HL-60/S4 treated with retinoic acid at 250 ng/mL for 4 days and 3 days (cell line): Measurements from ENCODE around the gene UNC93A.
"Not testable (repeated sequence)": the region's sequence is repeated elsewhere in the genome, so short reads cannot be mapped to it uniquely, and the experiment has no call there.

Experiments
- in situ Hi-C: fragments of 300-500 bp; cut with MboI; formaldehyde crosslinking; loops from 2 replicates; pipeline ENCODE4 v1.7.0; 2022; ENCODE audit warnings: low sequenced_read_pairs

The UNC93A gene

DNA sequence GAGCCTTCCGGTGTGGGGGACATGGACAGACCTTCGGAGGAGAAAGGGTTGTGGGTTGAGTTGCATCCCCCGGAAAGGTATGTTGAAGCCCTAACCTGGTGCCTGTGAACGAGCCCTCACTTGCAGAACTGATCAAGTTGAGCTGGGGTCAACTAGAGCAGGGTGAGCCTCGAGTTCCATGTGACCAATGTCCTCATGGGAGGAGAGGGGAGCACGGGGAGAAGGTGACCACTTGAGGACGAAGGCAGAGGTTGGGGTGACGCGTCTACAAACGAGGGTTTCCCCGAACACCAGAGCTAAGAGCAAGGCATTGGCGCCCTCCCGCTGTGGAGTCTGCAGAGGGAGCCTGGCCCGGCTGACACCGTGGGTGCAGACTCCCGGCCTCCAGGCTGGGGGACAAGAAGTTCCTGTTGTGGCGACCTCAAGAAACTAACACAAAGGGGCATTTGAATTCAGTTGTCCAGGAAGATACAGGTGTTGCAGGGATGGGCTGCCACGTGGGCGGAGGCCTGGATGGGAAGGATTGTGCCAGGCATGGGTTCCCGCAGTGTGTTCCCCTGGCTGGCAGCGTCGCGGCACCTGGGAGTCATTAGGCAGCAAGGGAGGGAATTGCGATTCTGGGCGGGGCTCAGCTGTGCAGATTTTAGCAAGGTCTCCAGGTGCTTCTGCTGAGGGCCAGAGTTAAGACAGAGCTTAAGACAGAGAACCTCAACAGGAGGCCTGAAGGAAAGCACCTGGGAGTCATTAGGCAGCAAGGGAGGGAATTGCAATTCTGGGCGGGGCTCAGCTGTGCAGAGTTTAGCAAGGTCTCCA is 20.4 kb upstream of the UNC93A start:
- in situ Hi-C loops, result no loop called here

DNA sequence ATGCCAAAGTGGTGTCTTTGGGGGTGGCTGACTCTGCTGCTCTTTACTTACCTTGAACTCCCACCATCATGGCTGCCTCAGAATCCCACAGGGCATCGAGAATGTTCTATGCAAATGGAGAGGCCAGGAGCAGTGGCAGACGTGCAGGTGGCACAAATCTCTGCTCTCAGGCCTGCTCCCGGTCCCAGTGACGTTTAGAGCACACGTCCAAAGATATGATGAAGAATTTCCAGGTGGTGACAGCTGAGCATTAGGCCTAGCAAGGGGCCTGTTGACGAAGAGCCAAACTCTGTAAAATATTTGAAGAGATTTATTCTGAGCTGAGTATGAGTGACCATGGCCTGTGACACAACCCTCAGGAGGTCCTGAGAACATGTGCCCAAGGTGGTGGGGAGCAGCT is 19.0 kb upstream of the UNC93A start:
- in situ Hi-C loops, result no loop called here

DNA sequence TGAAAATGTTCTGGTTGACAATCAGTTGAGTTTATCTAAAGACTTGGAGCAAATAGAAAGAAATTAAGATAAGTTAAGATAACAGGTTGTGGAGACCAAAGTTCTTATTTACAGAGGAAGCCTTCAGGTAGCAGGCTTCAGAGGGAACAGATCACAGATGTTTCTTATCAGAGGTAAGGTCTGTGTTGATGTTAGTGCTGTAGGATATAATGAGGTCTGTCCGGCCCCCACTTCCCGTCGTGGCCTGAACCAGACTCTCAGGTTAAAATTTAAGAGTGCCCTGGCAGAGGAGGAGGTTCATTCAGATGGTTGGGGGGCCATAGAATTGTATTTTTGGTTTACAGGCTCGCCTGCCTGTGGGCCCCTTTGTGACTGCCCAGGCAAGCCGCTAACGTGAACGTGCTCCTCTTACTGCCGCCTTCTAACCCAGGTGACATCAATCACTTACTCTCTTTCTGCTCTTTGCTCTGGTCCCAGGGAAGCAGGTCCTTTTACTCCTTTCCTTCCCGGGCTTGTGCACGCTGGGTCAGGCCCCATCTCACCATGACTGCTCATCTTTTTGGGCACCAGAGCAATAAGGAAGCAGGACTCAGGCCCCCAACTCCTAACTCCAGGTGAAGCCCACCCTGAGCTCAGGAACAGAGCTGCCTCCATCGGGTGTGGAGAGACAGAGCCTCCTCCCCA is 18.3 kb upstream of the UNC93A start:
- in situ Hi-C loops, result no loop called here

DNA sequence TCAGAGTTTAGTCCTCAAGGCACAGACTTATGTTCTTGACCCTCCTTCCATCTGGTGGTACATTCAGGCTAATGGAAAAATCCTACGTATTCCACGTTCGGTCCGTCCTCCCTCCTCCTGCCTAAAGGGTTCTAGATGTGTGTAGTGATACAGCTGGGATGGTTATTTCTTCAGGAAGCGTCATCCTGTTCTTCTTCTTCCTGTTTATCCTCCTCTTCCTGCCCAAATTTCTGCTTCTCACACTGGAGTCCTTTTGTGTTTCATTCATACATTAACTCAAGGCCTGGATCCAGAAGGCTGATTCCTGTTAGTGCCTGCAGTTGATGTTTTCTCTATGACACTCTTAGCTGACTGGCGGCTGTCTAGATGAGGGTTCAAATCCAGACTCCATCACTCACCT is 16.8 kb upstream of the UNC93A start:
- in situ Hi-C loops, result no loop called here

DNA sequence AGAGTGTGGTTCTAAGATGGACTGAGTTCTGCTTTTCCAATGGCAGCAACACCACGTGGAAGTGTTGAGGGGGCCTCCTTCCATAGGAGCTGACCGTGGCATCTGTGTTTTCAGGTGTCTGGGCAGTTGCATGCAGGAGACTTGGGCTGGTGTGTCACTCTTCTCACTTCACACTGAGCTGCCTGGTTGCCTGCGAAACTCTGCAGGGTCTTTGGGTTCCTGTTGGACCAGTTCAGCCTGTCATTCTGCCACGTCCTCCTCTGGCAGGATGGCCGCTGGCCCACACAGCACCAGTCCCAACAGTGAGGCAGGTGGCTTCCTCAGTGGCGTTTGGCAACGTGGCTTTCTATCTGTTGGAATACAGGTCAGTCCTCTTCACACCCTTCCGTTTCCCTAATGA is 16.1 kb upstream of the UNC93A start:
- in situ Hi-C loops, result no loop called here

DNA sequence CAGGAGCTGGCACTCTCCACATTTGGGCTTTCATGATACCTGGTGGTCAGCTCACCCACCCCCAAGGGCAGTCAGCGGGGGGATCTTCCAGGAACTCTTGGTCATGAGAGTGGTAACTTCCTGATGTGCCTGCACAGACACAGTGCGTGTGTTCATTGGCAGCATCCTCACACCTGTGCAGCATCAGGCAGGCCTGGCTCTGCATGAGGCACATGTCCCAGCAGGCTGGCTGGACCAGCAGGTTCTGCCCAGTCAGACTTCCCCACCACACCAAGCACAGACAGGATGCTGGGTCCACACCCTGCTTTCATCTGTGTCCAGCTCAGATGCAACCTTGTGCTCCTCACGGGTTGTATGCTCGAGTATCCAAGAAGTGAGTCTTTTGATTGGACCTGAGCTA is 15.7 kb upstream of the UNC93A start:
- in situ Hi-C loops, result no loop called here

DNA sequence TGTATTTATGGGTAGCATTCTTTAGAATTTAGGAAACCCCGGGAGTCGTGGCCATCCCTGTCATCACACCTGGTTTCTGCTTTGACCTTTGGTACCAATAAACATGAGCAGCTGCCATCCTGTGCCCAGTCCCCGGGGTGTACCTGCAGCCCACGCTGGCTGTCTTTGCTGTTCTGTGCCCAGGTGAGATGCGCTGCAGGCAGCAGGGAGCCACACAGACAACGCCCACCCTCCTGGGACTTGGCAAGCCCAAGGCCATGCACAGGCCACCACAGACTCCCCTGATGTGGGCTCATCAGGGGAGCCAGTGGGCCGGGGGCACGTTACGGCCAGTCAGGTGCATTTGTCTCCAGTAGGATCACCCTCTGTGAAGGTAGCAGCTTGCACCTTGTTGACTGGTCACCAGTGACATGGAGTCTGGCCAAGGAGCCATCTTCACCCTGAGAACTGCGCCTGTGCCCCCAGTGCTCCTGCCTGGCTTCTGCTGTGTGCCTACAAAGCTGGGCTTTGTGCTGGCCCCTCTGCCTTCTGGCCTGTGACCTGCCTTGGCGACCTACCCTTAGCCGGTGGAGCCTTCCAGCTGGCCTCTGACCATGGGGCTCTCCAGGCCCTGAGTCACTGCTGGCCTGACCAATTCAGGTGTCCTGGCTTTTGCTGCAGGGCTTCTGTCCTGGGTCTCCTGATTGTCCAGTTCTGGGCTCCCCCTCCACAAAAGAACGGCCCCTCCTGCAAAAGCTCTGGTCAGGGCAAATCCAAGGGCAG is 14.2 kb upstream of the UNC93A start:
- in situ Hi-C loops, result no loop called here

DNA sequence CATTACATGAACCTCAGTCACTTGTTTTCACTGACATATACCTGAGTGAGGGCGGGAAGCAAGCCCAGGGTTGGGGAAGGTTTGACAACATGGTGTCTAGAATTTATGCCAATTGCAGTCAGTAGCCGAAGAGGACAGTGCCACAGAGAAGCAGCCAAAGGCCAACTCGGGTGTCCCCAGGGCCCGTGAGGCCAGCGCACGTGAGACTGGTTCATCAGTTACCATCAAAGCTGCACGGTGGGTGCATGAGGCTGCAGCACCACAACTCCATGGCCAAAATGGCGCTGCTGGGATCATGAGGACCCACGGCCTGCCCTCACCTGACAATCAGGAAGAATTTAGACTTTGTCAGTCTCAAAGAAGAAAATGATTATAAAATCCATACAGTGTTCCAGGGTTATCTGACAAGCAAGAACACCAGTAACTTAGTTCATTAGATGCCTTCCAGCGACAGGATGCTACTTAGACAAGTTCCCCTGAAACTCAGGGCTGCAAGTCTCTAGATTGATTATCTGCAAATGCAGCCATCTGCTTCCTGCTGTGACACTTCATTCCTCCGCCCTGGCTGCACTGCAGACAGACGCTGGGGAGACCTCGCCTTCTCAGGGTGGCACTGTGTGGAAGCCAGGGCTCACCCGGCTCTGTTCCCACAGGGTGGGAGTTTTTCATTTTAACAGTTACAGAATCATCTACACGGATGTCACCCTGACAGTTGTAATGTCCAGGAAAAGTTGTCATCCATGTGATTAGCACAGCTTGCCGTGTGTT is 12.8 kb upstream of the UNC93A start:
- in situ Hi-C loops, result not testable (repeated sequence)

DNA sequence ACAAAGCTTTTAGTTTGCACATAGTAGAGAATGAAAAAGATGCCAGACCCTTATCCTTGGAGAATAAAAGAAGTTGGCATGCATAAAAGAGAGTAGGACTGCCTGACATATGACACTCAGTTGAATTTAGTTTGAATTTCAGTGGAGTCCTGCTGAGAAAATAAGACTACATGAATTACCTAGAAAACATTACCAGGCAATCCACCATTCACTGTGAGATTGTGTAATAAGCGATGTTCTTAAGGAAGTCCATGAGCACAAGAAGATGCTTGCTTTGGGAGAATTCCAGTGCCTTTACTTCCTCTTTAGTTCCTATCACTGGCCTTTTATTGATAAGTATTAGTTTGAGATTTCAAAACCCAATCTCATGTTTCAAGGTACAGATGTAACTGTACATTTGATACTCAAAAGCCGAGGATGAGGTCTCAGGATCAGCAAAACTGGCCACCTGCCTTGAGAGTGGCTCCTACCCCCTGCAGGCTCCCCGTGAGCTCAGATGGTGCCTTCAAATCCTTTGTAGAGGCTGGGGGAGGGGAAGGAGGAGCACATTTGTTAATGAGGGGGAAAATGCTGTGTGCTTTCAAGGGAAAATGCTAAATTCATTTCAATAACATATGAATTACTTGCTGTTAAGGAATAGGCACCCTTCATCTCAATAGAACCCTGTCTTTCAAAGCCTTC is 11.2 kb upstream of the UNC93A start:
- in situ Hi-C loops, result no loop called here

DNA sequence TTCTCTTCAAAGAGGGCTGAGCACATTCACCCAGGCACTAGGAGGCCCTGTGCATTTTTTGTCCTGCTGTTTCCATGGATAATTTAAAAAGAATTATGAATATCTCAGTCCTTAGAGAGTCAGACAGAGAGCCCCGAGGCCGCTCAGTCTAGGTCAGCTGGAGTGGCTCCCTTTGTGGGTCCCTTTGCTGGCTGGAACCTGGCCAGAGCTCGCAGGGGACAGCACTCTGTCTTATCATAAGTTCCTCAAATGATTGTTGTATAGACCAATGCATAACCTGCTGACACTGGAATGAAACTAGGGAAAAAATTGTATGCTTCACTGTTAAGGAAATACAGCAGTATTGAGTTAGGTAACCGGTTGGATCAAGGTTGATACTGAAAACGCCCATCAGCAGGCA is 10.6 kb upstream of the UNC93A start:
- in situ Hi-C loops, result not testable (repeated sequence)

DNA sequence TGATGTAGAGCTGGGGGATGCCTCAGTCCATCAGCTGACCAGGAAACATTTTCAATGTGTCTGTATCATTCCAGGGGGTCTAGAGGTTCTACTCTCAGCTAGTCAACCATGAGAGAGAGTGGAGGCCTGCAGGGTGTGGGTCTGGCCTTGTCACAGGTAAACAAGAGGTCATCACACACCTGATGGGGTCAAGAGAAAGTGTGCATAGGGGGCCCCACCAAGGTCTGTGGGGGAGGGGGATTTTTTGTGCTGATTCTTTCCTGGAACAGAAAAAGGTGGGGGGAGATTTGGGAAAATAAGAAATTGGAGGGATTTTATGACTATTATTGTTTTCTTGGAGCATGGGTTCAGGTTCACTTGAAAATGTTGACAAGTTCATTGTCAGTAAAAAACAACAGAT is 8.9 kb upstream of the UNC93A start:
- in situ Hi-C loops, result no loop called here

DNA sequence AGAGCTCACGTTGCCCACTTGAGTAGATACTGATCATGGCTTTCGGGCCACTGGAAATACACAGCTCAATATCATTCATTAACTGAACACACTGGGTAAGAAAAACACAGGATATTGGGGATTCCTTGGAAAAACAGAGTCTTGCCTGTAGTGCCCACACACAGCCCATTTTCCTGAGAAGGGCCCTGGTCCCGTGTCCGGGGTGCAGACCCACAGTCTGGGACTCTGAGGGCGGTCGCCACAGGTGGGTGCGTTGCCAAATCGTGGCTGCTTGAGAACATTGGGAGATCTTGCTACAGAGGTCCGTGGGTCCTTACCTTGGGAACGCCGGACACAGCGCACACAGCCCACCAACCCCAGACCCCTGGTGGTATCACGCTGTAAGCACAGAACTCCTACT is 6.5 kb upstream of the UNC93A start:
- in situ Hi-C loops, result not testable (repeated sequence)

DNA sequence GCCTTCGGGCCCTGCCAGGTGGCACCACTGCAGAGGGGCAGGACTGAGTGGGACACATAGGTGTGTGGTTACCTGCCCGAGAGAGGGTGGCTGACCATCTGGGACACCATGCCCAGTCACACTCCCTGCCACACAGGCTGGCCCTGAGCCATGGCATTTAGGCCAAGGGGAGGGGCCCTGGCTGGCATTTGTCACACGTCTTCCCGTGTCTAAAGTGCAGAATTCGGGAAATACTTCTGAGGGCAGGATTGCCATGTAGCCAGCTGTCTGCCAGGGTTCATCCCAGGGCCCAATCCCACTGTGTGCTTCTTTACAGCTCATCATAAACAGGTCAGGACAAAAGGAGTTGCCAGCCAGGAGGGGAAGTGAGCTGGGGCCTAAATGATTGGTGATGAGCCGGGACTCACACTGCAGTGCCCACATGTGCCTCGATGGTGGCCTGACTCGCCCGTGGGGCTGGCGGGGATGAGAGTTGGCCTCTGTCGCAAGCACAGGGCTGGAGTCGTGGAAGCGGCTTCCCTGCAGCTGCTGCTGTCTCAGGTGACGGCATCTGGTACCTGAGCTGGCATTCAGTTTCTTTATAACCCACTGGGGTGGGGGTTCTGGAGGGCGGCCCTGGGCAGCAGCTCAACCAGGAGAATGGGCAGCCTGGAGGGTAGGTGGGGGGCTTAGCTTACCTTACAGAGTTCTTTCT is 5.9 kb upstream of the UNC93A start:
- in situ Hi-C loops, result no loop called here

DNA sequence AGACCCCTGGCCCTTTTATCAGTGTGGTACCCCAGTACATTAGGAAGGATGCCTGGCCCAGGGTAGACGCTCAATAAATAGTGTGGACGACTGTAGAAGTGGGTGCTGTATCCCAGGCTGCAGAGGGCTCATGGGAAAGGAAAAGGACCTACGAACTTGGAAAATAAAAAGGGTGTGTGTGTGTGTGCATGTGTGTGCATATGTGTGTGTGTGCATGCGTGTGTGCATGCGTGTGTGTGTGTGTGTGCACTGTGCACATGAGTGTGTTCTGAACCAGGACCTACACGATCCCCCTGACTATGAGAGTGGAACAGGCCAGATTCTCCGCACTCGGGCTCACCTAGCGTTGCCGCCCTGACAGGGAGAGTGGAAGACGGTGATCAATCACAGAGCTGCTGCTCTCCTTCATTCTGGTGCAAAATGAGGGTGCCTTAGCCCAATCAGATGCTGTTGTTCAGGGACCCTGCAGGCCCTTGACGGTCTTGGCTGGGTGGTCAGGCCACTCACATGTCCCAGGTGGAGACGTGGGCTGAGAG is 3.5 kb upstream of the UNC93A start:
- in situ Hi-C loops, result no loop called here

DNA sequence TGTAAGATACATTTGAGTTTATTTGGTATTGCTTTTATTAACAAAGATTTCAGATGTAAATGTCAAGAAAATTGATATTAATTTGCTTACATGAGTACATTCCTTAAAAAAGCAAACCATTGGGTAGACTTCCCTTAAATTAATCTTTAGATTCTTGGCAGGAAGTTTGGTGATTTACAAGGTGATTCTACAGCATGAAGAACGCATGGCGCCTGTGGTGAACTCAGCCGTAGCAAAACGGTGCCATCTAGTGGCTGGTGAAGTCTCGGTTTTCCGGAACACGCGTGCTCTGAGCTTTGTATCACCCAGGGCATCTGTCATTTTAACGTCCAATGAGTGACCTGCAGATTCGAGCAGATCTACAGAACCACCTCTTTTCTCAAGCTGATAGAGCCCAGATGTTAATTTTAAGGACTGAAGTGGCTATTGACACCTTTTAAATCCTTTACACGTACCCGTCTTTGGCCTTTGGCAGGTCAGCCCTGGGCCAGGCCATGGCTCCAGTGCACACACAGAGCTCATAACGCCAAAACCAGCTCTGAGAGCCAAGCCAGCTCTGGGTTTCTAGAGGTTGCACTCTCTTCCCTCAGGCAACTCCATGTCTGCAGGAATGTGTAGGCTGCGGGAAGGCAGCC is 2.4 kb upstream of the UNC93A start:
- in situ Hi-C loops, result not testable (repeated sequence)

DNA sequence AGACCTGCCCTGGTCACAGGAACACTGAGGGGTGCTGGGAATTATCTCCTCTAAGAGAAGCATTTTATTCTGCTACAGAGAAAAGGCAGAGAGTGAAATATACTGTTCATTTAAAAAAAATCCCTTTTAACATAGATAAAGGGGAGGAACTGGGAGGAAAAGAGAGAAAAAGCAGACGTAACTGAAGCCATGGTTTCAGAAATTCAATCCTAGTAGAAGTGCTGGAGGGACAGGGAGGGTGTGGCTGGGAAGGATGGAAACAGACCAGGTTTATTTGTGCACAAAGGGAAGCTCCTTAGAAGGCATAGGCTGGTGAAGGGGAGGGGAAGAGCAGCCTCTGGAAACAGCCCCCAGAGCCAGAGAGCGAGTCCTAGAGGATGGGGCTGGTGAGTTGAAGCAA is 1.8 kb upstream of the UNC93A start:
- in situ Hi-C loops, result not testable (repeated sequence)

DNA sequence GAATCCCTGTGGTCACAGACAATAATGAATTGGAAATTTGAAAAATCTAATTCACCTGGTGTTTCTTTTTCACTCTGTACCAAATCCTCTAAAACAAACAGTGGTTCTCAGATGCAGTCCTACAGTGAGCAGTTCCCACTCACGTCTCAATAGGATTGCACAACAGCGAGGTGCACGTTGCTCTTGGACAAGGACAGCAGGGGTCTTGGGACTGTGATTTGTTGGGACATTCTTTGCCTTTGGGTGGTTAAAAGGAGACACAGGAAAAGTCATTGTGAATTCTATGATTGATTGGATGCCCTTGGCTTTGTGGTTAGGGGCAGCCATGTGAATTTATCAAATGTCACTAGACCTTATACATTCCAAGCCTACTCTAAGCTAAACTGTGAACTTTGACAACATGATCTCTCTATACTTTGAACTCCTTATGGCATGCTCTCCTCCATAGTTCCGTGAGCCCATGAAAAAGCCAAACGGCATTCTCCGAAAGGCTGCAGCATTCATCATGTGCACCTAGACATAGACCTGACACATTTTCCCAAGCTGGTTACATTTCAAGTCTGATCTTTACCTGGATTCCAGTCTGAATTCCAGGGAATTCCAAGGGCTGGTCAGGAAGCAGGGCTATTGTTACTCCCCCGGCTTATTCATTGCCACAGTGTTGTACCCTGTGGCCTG is 647 bp downstream of the UNC93A start:
- in situ Hi-C loops, result no loop called here

DNA sequence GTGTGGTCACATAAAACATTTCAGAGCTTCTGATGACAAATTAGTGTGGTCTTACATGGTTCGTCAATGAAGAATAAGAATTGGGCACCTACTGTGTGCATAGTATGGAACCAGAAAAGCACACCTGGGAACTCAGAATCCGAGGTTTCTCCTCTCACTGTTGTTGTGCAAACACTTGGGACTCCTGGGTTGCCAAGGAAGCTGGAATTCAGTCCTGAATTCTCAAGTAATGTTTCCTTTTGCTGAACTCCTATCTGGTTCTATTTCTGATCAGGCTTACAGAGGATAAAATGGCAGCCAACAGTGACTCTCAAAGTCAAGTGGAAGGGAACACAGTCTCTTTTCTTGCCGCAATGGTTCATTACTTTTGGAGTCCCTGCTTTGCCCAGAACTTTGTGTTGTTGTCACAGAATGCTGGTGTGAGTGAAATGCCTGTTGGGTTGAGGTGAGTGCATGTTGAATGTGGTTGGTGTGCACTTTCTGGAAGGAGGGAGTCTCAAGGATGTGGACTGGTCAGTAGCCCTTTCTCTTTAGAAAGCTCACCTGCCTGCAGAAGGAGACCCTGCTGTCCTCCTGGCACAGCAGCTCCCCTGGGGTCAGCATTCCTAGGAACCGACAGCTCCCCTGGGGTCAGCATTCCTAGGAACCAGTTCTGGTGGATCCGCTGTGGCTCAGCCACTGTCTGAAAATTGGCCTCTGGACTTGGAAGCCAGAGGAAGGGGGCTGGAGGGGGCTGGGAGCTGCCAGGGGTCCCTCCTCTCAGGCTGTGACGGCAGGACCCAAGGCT is 1.4 kb downstream of the UNC93A start:
- in situ Hi-C loops, result no loop called here
